Measurements from ENCODE around the gene CARF. TPM values are rescaled to one million over a fixed set of nuclear protein-coding genes. Genes with fewer than 3 reads are reported as not detected.

The CARF gene
- polyA plus RNA-seq, 1 donor from 2014 or later, result 20.1 TPM

DNA sequence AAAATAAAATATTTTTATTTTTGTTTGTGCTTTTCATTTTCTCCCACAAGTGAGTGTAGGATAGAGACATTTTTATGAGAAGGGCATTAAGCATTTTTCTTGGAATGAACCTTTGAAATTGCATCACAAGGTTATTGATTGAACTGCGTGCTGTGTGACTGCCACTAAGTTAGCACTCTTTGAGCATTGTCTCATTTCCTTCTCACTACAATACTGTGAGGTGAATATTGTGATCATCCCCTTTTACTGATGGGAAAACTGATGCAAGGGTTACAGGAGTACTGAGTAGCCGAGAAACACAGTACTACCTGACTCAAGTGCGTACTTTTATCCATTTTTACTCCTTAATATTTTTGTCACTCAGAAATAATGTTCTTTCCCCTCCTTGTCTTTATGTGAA is 104.6 kb downstream of the CARF start:
- H3K4me2 ChIP-seq (ENCODE audit: low read length), result peak overlapping the region; percentile 20
- no peaks in the 10 kb centered on the region for H4K20me1 ChIP-seq (ENCODE audit: insufficient read depth)
- H3K79me2 ChIP-seq (replicated peaks; ENCODE audit: insufficient read depth, low read length), result peaks cover 13% of the 10 kb centered on the region

GRCh38 chr2:203018181-203018580 is 106.1 kb downstream of the CARF start:
- H3K4me3 ChIP-seq (ENCODE audit: low read length), result peak overlapping the region; percentile 85
- no peaks in the 10 kb centered on the region for H3K9me3 ChIP-seq (ENCODE audit: low read length)
- H4K20me1 ChIP-seq (ENCODE audit: insufficient read depth), result no peaks in the 10 kb centered on the region
- no peak overlapping the region for H3K27ac ChIP-seq (ENCODE audit: low read length)
- TF ChIP-seq EZH2 (IDR thresholded peaks at IDR 0.05; ENCODE audit: borderline replicate concordance, insufficient read depth, low read length, poor library complexity, severe bottlenecking), result no peak
- no peak for TF ChIP-seq SMC3 (conservative IDR thresholded peaks at IDR 0.05; ENCODE audit: poor library complexity)
- no peak for TF ChIP-seq RAD21 (conservative IDR thresholded peaks at IDR 0.05)
- no peak for TF ChIP-seq EP300 (conservative IDR thresholded peaks at IDR 0.05; ENCODE audit: poor library complexity, severe bottlenecking)
- TF ChIP-seq MXI1 (conservative IDR thresholded peaks at IDR 0.05; ENCODE audit: poor library complexity, severe bottlenecking), result no peak
- TF ChIP-seq, protein P1, sequence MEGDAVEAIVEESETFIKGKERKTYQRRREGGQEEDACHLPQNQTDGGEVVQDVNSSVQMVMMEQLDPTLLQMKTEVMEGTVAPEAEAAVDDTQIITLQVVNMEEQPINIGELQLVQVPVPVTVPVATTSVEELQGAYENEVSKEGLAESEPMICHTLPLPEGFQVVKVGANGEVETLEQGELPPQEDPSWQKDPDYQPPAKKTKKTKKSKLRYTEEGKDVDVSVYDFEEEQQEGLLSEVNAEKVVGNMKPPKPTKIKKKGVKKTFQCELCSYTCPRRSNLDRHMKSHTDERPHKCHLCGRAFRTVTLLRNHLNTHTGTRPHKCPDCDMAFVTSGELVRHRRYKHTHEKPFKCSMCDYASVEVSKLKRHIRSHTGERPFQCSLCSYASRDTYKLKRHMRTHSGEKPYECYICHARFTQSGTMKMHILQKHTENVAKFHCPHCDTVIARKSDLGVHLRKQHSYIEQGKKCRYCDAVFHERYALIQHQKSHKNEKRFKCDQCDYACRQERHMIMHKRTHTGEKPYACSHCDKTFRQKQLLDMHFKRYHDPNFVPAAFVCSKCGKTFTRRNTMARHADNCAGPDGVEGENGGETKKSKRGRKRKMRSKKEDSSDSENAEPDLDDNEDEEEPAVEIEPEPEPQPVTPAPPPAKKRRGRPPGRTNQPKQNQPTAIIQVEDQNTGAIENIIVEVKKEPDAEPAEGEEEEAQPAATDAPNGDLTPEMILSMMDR (IDR thresholded peaks at IDR 0.05; ENCODE audit: poor library complexity, severe bottlenecking), result no peak
- peak overlapping the region; percentile 79 for H3K4me2 ChIP-seq (ENCODE audit: low read length)
- no peak overlapping the region for H2AFZ ChIP-seq (ENCODE audit: low read depth, low read length)
- H3F3A ChIP-seq (ENCODE audit: insufficient read depth, low read length, poor library complexity, severe bottlenecking), result no peaks in the 10 kb centered on the region
- no peaks in the 10 kb centered on the region for H3K9me2 ChIP-seq (ENCODE audit: insufficient read depth, low read length)
- no peaks in the 10 kb centered on the region for H3K36me3 ChIP-seq (ENCODE audit: insufficient read depth, low read length)
- no peaks in the 10 kb centered on the region for H3K27me3 ChIP-seq (ENCODE audit: insufficient read depth, low read depth, low read length)
- peaks cover 13% of the 10 kb centered on the region for H3K79me2 ChIP-seq (replicated peaks; ENCODE audit: insufficient read depth, low read length)
- H3K9ac ChIP-seq (ENCODE audit: low read length), result no peak overlapping the region

More for the DNA sequence above, 104.6 kb downstream of the CARF start:
- Histone ChIP-seq H3K27me3 (ENCODE audit: insufficient read depth, low read depth, low read length) (no peaks in the 10 kb centered on the region), H3F3A (ENCODE audit: insufficient read depth, low read length, poor library complexity, severe bottlenecking) (no peaks in the 10 kb centered on the region), H3K9ac (ENCODE audit: low read length) (no peak overlapping the region), H3K4me3 (ENCODE audit: low read length) (peak overlapping the region; percentile 85), H3K9me3 (ENCODE audit: low read length) (no peaks in the 10 kb centered on the region), H3K36me3 (ENCODE audit: insufficient read depth, low read length) (no peaks in the 10 kb centered on the region), H2AFZ (ENCODE audit: low read depth, low read length) (no peak overlapping the region), H3K27ac (ENCODE audit: low read length) (no peak overlapping the region), H3K9me2 (ENCODE audit: insufficient read depth, low read length) (no peaks in the 10 kb centered on the region)
- TF ChIP-seq EP300 (conservative IDR thresholded peaks at IDR 0.05; ENCODE audit: poor library complexity, severe bottlenecking) (no peak), RAD21 (conservative IDR thresholded peaks at IDR 0.05) (no peak), TAF1 (IDR thresholded peaks at IDR 0.05; ENCODE audit: low read depth) (no peak), EZH2 (IDR thresholded peaks at IDR 0.05; ENCODE audit: borderline replicate concordance, insufficient read depth, low read length, poor library complexity, severe bottlenecking) (no peak), MXI1 (conservative IDR thresholded peaks at IDR 0.05; ENCODE audit: poor library complexity, severe bottlenecking) (no peak), POLR2AphosphoS5 (IDR thresholded peaks at IDR 0.05) (no peak), SMC3 (conservative IDR thresholded peaks at IDR 0.05; ENCODE audit: poor library complexity) (no peak), REST (IDR thresholded peaks at IDR 0.05; ENCODE audit: borderline replicate concordance) (no peak)
- TF ChIP-seq, protein P1 (IDR thresholded peaks at IDR 0.05; ENCODE audit: poor library complexity, severe bottlenecking), result no peak
